ENCODE results near the gene COL24A1. TPM values are rescaled to one million over a fixed set of nuclear protein-coding genes. Genes with fewer than 3 reads are reported as not detected.

COL24A1 gene
- total and polyA plus RNA-seq, 2 experiments from 2014 or later: 0.22 to 0.23 TPM

- no peaks in the 10 kb centered on the region for H3K36me3 ChIP-seq (ENCODE audit: low read depth)
- H3K27me3 ChIP-seq (replicated peaks; ENCODE audit: insufficient read depth): no peaks in the 10 kb centered on the region
- peak overlapping the region; percentile 8; the same call in 1 of the 2 replicates for H3K27ac ChIP-seq
- peak overlapping the region; percentile 59 for H3K4me3 ChIP-seq
- no peaks in the 10 kb centered on the region for H4K20me1 ChIP-seq (ENCODE audit: insufficient read depth)
- TF ChIP-seq EZH2phosphoT487 (IDR thresholded peaks at IDR 0.05; ENCODE audit: insufficient read depth, low read depth) (no peak), EZH2 (IDR thresholded peaks at IDR 0.05; ENCODE audit: insufficient read depth, poor library complexity, severe bottlenecking) (no peak)
- peak; percentile 62 for DNase-seq
- H3F3A ChIP-seq (ENCODE audit: insufficient read depth): no peaks in the 10 kb centered on the region
- H2AFZ ChIP-seq: peak overlapping the region; percentile 81
- peaks cover 11% of the 10 kb centered on the region for H3K4me1 ChIP-seq (ENCODE audit: insufficient read depth)
- H3K9me3 ChIP-seq (ENCODE audit: low read depth): no peaks in the 10 kb centered on the region
- H3K4me2 ChIP-seq (ENCODE audit: unreplicated experiment): peak overlapping the region; percentile 67
- in situ Hi-C loops (cut with MboI): no loop called here
- H3K79me2 ChIP-seq (ENCODE audit: insufficient read depth): no peaks in the 10 kb centered on the region
- WGBS, 2 experiments (ENCODE audit: low coverage in 1 of 2, low lambda C conversion rate in 2 of 2, missing lambda C conversion rate in 2 of 2): 2 to 3% methylated on average over 2 of the region's 2 CpGs
- H3K9me2 ChIP-seq (ENCODE audit: insufficient read depth): no peaks in the 10 kb centered on the region
- peak overlapping the region; percentile 59 for H3K9ac ChIP-seq
Measured at GRCh38 chr1:85992791-85993190, 163.8 kb downstream of the COL24A1 start.

GRCh38 chr1:85991261-85991660, 165.3 kb downstream of the COL24A1 start:
- Histone ChIP-seq H3K4me1 (ENCODE audit: insufficient read depth) (peaks cover 11% of the 10 kb centered on the region), H3K79me2 (ENCODE audit: insufficient read depth) (no peaks in the 10 kb centered on the region), H3K27me3 (replicated peaks; ENCODE audit: insufficient read depth) (no peaks in the 10 kb centered on the region), H3K9ac (no peak overlapping the region), H3F3A (ENCODE audit: insufficient read depth) (no peaks in the 10 kb centered on the region), H3K36me3 (ENCODE audit: low read depth) (no peaks in the 10 kb centered on the region), H2AFZ (no peak overlapping the region), H4K20me1 (ENCODE audit: insufficient read depth) (no peaks in the 10 kb centered on the region), H3K9me2 (ENCODE audit: insufficient read depth) (0 out of 2 replicates have a peak, but pooled peaks cover 3% of the 10 kb centered on the region), H3K4me2 (ENCODE audit: unreplicated experiment) (no peak overlapping the region), H3K9me3 (ENCODE audit: low read depth) (no peaks in the 10 kb centered on the region), H3K4me3 (no peak overlapping the region), H3K27ac (no peak overlapping the region)
- no peak for TF ChIP-seq EZH2 (IDR thresholded peaks at IDR 0.05; ENCODE audit: insufficient read depth, poor library complexity, severe bottlenecking)
- TF ChIP-seq EZH2phosphoT487 (IDR thresholded peaks at IDR 0.05; ENCODE audit: insufficient read depth, low read depth): no peak
- in situ Hi-C loops (cut with MboI): no loop called here
- no peak for DNase-seq
- WGBS, 2 experiments (ENCODE audit: low coverage in 1 of 2, low lambda C conversion rate in 2 of 2, missing lambda C conversion rate in 2 of 2): 88 to 100% methylated on average over 1 of the region's 1 CpG

- Histone ChIP-seq H3K9me2 (ENCODE audit: insufficient read depth) (0 out of 2 replicates have a peak, but pooled peaks cover 4% of the 10 kb centered on the region), H3K27me3 (replicated peaks; ENCODE audit: insufficient read depth) (no peaks in the 10 kb centered on the region), H3K27ac (no peak overlapping the region), H3K9me3 (ENCODE audit: low read depth) (no peaks in the 10 kb centered on the region), H3K9ac (no peak overlapping the region), H4K20me1 (ENCODE audit: insufficient read depth) (no peaks in the 10 kb centered on the region), H3K79me2 (ENCODE audit: insufficient read depth) (no peaks in the 10 kb centered on the region), H3K36me3 (ENCODE audit: low read depth) (no peaks in the 10 kb centered on the region), H2AFZ (no peak overlapping the region), H3K4me1 (ENCODE audit: insufficient read depth) (no peaks in the 10 kb centered on the region), H3F3A (ENCODE audit: insufficient read depth) (no peaks in the 10 kb centered on the region), H3K4me2 (ENCODE audit: unreplicated experiment) (no peak overlapping the region), H3K4me3 (no peak overlapping the region)
- DNase-seq: no peak
- WGBS, 2 experiments (ENCODE audit: low coverage in 1 of 2, low lambda C conversion rate in 2 of 2, missing lambda C conversion rate in 2 of 2): 89 to 95% methylated on average over 4 of the region's 4 CpGs
- no peak for TF ChIP-seq EZH2 (IDR thresholded peaks at IDR 0.05; ENCODE audit: insufficient read depth, poor library complexity, severe bottlenecking)
- TF ChIP-seq EZH2phosphoT487 (IDR thresholded peaks at IDR 0.05; ENCODE audit: insufficient read depth, low read depth): no peak
- in situ Hi-C loops (cut with MboI): no loop called here
Measured at GRCh38 chr1:85984636-85985035, 171.9 kb downstream of the COL24A1 start.

- Histone ChIP-seq H4K20me1 (ENCODE audit: insufficient read depth) (no peaks in the 10 kb centered on the region), H3K9me2 (ENCODE audit: insufficient read depth) (0 out of 2 replicates have a peak, but pooled peaks cover 4% of the 10 kb centered on the region), H3K9me3 (ENCODE audit: low read depth) (no peaks in the 10 kb centered on the region), H3K27ac (no peak overlapping the region), H2AFZ (no peak overlapping the region), H3K4me3 (no peak overlapping the region), H3K79me2 (ENCODE audit: insufficient read depth) (no peaks in the 10 kb centered on the region), H3F3A (ENCODE audit: insufficient read depth) (no peaks in the 10 kb centered on the region), H3K27me3 (replicated peaks; ENCODE audit: insufficient read depth) (no peaks in the 10 kb centered on the region), H3K9ac (no peak overlapping the region), H3K36me3 (ENCODE audit: low read depth) (no peaks in the 10 kb centered on the region), H3K4me2 (ENCODE audit: unreplicated experiment) (no peak overlapping the region), H3K4me1 (ENCODE audit: insufficient read depth) (no peaks in the 10 kb centered on the region)
- DNase-seq: no peak
- TF ChIP-seq EZH2phosphoT487 (IDR thresholded peaks at IDR 0.05; ENCODE audit: insufficient read depth, low read depth) (no peak), EZH2 (IDR thresholded peaks at IDR 0.05; ENCODE audit: insufficient read depth, poor library complexity, severe bottlenecking) (no peak)
- WGBS, 2 experiments (ENCODE audit: low coverage in 1 of 2, low lambda C conversion rate in 2 of 2, missing lambda C conversion rate in 2 of 2): 4 to 5% methylated on average over 1 of the region's 1 CpG
- in situ Hi-C loops (cut with MboI): no loop called here
Measured at GRCh38 chr1:85983316-85983715, 173.3 kb downstream of the COL24A1 start.
